Fibroblast of skin of back (primary cell): Measurements from ENCODE around the gene NUPR1.
"Not testable (repeated sequence)": the region's sequence is repeated elsewhere in the genome, so short reads cannot be mapped to it uniquely, and the experiment has no call there.

ENCODE experiments used
- DNase-seq: peaks from one replicate; pipeline ENCODE4 v3.0.0-alpha.2; 2013

The NUPR1 gene

GRCh38 chr16:28497861-28498599, 40.7 kb downstream of the NUPR1 start:
- no peak for DNase-seq

GRCh38 chr16:28497386-28497785, 41.4 kb downstream of the NUPR1 start:
- no peak for DNase-seq

- DNase-seq, result no peak
Observed at GRCh38 chr16:28496844-28497243, 41.9 kb downstream of the NUPR1 start.

GRCh38 chr16:28495795-28496749, 42.7 kb downstream of the NUPR1 start:
- no peak for DNase-seq

GRCh38 chr16:28495098-28495793, 43.5 kb downstream of the NUPR1 start:
- DNase-seq, result no peak

- DNase-seq, result no peak
Observed at GRCh38 chr16:28494121-28494851, 44.5 kb downstream of the NUPR1 start, which contains the start of gene APOBR. Gene APOBR (plus strand): TSS chr16:28494643. CDS start chr16:28494682, 39 bp downstream.

- no peak for DNase-seq
Observed at GRCh38 chr16:28492511-28492910, 46.3 kb downstream of the NUPR1 start.

- DNase-seq, result peak; percentile 96
Observed at GRCh38 chr16:28491970-28492474, 46.8 kb downstream of the NUPR1 start, which contains the start of gene CLN3. Gene CLN3 (minus strand): TSS chr16:28492074. CDS start chr16:28491759, 315 bp downstream.

- peak; percentile 23 for DNase-seq
Observed at GRCh38 chr16:28491230-28491969, 47.4 kb downstream of the NUPR1 start.

GRCh38 chr16:28486266-28486665, 52.5 kb downstream of the NUPR1 start:
- DNase-seq, result no peak

GRCh38 chr16:28483361-28483760, 55.4 kb downstream of the NUPR1 start:
- not testable (repeated sequence) for DNase-seq
